GM12801 (cell line): Measurements from ENCODE around the gene FABP3.

Source experiments
- CTCF ChIP-seq: IDR thresholded peaks from one replicate; pipeline ENCODE4 v1.5.1; 2011; ENCODE audit warnings: control low read depth; ENCODE audit not compliant: insufficient read length; ENCODE audit errors: extremely low read depth

Gene FABP3

GRCh38 chr1:31374511-31375196 lies 1.8 kb upstream of the FABP3 start:
- no peak for TF ChIP-seq CTCF

DNA sequence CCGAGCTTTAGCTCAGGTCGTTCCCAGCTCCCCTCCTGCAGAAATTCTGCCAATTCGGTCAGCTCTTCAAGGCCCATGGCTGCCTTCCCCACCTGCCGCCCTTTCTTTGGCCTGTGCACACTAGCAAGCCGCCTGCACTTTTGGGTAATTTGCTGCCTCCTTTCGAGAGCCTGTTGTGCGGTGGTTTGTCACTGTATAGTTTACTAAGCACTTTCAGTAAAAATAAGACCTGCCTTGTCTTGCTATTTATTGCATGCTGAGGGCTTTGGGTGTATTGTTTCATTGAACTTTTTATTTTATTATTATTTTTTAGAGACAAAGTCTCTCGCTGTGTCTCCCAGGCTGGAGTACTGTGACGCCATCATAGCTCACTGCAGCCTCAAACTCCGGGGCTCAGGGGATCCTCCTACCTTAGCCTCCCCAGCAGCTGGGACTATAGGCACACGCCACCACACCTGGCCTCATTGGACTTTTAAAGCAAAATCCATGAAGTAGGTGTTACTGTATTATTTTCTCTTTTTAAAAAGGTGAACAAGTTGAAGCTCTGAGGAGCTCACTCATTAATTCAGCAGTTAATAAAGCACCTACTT lies 1.1 kb upstream of the FABP3 start:
- no peak for TF ChIP-seq CTCF

GRCh38 chr1:31372751-31373055 lies 173 bp downstream of the FABP3 start:
- TF ChIP-seq CTCF = no peak

- TF ChIP-seq CTCF = no peak
Observed at GRCh38 chr1:31372051-31372450, 825 bp downstream of the FABP3 start.

GRCh38 chr1:31371121-31371959 lies 1.5 kb downstream of the FABP3 start:
- no peak for TF ChIP-seq CTCF

DNA sequence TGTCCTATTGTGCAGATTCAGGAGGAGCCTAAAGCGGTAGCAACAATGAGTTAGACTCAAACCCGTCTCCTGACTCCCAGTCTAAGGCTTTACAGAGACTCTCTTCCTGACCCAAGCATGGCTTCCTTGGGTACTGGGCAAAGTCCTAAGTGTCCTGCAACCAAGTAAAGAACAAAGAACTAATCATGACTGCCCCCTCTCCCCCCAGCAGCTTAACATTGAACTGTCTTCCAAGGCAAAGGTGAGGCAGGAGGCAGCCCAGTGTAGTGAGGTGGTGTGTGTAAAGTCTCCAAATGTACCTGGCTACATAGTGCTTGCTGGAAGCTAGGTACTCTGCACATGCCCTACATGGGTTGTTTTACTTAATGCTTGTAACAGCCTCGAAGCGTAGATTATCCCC lies 2.3 kb downstream of the FABP3 start:
- no peak for TF ChIP-seq CTCF

DNA sequence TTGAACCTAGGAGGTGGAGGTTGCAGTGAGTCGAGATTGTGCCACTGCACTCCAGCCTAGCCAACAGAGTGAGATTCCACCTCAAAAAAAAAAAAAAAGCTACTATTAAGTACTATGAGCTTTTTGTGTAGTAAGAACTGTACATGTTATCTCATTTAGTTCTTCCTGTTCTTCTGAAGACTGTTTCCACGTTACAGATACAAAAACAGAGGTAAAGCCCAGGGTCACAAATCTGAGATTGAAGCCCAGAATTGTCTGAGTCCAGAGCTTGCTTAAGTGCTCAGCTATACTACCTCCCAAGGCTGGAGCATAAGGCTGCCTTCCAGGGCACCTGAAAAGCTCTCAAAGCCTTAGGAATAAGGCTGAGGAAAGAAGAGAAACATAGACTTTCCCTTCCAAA lies 2.9 kb downstream of the FABP3 start:
- TF ChIP-seq CTCF = no peak
